ENCODE measurements around the gene ATP6V0A1.

ATP6V0A1 gene

DNA sequence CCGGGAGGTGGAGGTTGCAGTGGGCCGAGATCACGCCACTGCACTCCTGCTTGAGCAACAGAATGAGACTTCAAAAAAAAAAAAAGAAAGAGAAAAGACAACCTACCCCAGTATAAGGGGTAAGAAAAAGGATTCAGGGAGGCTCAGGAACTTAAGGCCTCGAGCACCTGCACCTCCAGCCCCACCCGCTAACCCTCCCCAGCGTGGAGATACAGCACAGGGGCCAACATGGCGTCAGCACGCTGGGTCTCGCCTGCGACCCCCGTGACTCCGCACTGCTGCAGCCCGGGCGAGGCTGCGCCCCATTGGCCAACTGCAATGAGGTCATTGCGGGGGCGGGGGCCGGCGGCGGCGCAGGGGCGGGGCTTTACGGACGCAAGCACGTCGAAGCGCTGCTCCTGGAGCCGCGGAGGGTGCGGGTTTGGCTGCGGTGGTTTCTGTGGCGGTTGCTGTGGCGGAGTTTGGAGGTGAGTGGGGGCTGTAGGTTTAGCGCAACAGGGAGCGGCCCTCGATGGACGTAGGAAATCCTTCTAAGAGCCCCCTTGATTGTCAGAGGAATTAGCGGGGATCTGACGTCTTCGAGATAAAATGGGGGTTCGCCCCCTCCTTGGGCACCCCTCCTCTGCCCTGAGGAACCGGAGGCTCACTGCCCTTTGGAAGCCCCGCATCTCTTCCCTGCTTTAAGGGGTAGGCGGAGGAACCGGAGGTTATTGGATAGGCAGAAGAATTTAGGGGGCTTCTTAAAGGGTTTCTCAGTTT is at the start of gene ATP6V0A1:
TSS of gene ATP6V0A1 (plus strand) at position 382 of the 759 bp plus-strand sequence. CDS start 2,017 bp downstream, outside the sequence.
- in situ Hi-C loops (cut with HindIII; ENCODE audit: low sequenced_read_pairs) = no loop called here
- peak within 1 kb of the TSS; percentile 57 for H3K4me3 ChIP-seq (ENCODE audit: low read depth, low read length)
- TF ChIP-seq, protein P1, sequence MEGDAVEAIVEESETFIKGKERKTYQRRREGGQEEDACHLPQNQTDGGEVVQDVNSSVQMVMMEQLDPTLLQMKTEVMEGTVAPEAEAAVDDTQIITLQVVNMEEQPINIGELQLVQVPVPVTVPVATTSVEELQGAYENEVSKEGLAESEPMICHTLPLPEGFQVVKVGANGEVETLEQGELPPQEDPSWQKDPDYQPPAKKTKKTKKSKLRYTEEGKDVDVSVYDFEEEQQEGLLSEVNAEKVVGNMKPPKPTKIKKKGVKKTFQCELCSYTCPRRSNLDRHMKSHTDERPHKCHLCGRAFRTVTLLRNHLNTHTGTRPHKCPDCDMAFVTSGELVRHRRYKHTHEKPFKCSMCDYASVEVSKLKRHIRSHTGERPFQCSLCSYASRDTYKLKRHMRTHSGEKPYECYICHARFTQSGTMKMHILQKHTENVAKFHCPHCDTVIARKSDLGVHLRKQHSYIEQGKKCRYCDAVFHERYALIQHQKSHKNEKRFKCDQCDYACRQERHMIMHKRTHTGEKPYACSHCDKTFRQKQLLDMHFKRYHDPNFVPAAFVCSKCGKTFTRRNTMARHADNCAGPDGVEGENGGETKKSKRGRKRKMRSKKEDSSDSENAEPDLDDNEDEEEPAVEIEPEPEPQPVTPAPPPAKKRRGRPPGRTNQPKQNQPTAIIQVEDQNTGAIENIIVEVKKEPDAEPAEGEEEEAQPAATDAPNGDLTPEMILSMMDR (IDR thresholded peaks at IDR 0.05; ENCODE audit: low read depth, low read length, missing control alignments) = no peak
- DNase-seq (ENCODE audit: low read depth) = peak; percentile 34

- TF ChIP-seq, protein P1 (IDR thresholded peaks at IDR 0.05; ENCODE audit: low read depth, low read length, missing control alignments) = no peak
- in situ Hi-C loops (cut with HindIII; ENCODE audit: low sequenced_read_pairs) = no loop called here
- H3K4me3 ChIP-seq (ENCODE audit: low read depth, low read length) = no peak overlapping the region
- peak; percentile 64 for DNase-seq (ENCODE audit: low read depth)
Measured at GRCh38 chr17:42409523-42410318, 49.0 kb upstream of the ATP6V0A1 start.

- TF ChIP-seq, protein P1 (IDR thresholded peaks at IDR 0.05; ENCODE audit: low read depth, low read length, missing control alignments) = no peak
- no peak overlapping the region for H3K4me3 ChIP-seq (ENCODE audit: low read depth, low read length)
- in situ Hi-C loops (cut with HindIII; ENCODE audit: low sequenced_read_pairs) = no loop called here
- no peak for DNase-seq (ENCODE audit: low read depth)
Measured at GRCh38 chr17:42410319-42410685, 48.4 kb upstream of the ATP6V0A1 start.

GRCh38 chr17:42411361-42411760 is 47.3 kb upstream of the ATP6V0A1 start:
- DNase-seq (ENCODE audit: low read depth) = no peak
- TF ChIP-seq, protein P1 (IDR thresholded peaks at IDR 0.05; ENCODE audit: low read depth, low read length, missing control alignments) = no peak
- in situ Hi-C loops (cut with HindIII; ENCODE audit: low sequenced_read_pairs) = no loop called here
- no peak overlapping the region for H3K4me3 ChIP-seq (ENCODE audit: low read depth, low read length)

- TF ChIP-seq, protein P1 (IDR thresholded peaks at IDR 0.05; ENCODE audit: low read depth, low read length, missing control alignments) = no peak
- in situ Hi-C loops (cut with HindIII; ENCODE audit: low sequenced_read_pairs) = no loop called here
- no peak for DNase-seq (ENCODE audit: low read depth)
- no peak overlapping the region for H3K4me3 ChIP-seq (ENCODE audit: low read depth, low read length)
Measured at GRCh38 chr17:42411905-42412679, 46.6 kb upstream of the ATP6V0A1 start.

DNA sequence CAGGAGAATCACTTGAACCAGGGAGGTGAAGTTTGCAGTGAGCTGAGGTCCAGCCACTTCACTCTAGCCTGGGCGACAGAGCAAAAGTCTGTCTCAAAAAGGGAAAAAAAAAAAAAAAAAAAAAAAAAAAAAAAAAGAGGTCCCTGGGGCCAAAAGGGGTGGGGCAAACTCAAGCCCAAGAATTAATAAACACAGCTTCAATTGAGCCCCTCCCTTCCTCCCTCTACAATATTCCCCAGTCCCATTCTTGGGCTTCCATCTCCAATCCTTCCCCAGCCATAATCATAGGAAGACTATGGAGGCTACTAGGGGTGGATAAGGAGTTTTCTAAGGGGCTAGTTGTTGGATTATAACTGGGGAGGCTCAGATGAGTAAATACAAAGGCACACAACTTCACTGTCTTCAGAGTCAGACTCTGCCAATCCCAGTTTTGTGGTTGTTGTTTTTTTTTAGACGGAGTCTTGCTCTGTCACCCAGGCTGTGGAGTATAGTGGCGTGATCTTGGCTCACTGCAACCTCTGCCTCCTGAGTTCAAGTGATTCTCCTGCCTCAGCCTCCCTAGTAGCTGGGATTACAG is 45.1 kb upstream of the ATP6V0A1 start:
- TF ChIP-seq, protein P1 (IDR thresholded peaks at IDR 0.05; ENCODE audit: low read depth, low read length, missing control alignments) = no peak
- DNase-seq (ENCODE audit: low read depth) = no peak
- in situ Hi-C loops (cut with HindIII; ENCODE audit: low sequenced_read_pairs) = no loop called here
- H3K4me3 ChIP-seq (ENCODE audit: low read depth, low read length) = no peak overlapping the region
